GM10248 (cell line): ENCODE measurements around the gene TNIK.

Source experiments
- CTCF ChIA-PET: fragments of 300-600 bp; sonication (Branson Sonifier 250); formaldehyde crosslinking; extraction: SDS; loops from one replicate; lab custom pipeline; 2021; ENCODE audit warnings: antibody characterized with exemption; lab: Yijun Ruan, JAX
- POLR2A ChIA-PET: fragments of 350-650 bp; sonication (Branson Sonifier 250); formaldehyde crosslinking; extraction: SDS; loops from one replicate; lab custom pipeline; 2020; ENCODE audit warnings: antibody characterized with exemption; lab: Yijun Ruan, JAX
- DNase-seq: peaks from one replicate; pipeline ENCODE4 v3.0.0; 2012; ENCODE audit errors: extremely low spot score
- CTCF ChIP-seq: IDR thresholded peaks from 2 replicates; pipeline ENCODE4 v1.5.1; 2012; ENCODE audit warnings: mild to moderate bottlenecking, low read depth; ENCODE audit errors: extremely low read depth, missing control alignments, control extremely low read depth

The TNIK gene

GRCh38 chr3:171018156-171018935 is 441.9 kb downstream of the TNIK start:
- no peak for DNase-seq
- ChIA-PET CTCF (interaction anchor here (0.9 to 2.1 kb wide), 4 partner anchors 12 to 33 kb away, joined by 3 to 6 read pairs (median 3); no protein-coding TSS in a partner anchor), POLR2A (no interaction called here)
- no peak for TF ChIP-seq CTCF

GRCh38 chr3:171013822-171014748 is 446.1 kb downstream of the TNIK start:
- no peak for DNase-seq
- CTCF ChIA-PET = interaction anchor here (1.1 to 1.3 kb wide), 3 partner anchors 9 to 30 kb away, joined by 3 to 4 read pairs (median 4); partner anchors contain the start of gene SLC2A2
- POLR2A ChIA-PET = no interaction called here
- no peak for TF ChIP-seq CTCF

GRCh38 chr3:171011873-171012336 is 448.3 kb downstream of the TNIK start:
- DNase-seq = no peak
- ChIA-PET POLR2A (no interaction called here), CTCF (interaction anchor here (0.9 to 1.6 kb wide), 2 partner anchors 10 to 16 kb away, joined by 3 to 5 read pairs; no protein-coding TSS in a partner anchor)
- no peak for TF ChIP-seq CTCF
